Measurements from ENCODE around the gene ZNF358. TPM values are rescaled to one million over a fixed set of nuclear protein-coding genes. Genes with fewer than 3 reads are reported as not detected.

The ZNF358 gene
- total and polyA plus RNA-seq, 10 of the 15 experiments (the other 5 are each of a cell fraction or from before 2014, with no cell fraction given) = 0.09 to 6.3 (median 1.9) TPM; not detected in 1

- in situ Hi-C loops (cut with MboI) = no loop called here
Observed at GRCh38 chr19:7521551-7522071, 5.7 kb downstream of the ZNF358 start.

More at GRCh38 chr19:7521551-7522071, 5.7 kb downstream of the ZNF358 start:
- POLR2A ChIA-PET = interaction anchor here (0.6 to 3.2 kb wide), 3 partner anchors 13 to 193 kb away, joined by 3 to 28 read pairs (median 3); partner anchors contain the start of gene PNPLA6
- H3K9me3 ChIP-seq (replicated peaks; ENCODE audit: control insufficient read depth, insufficient read depth, low read length) = no peaks in the 10 kb centered on the region
- no peak overlapping the region for H3K9ac ChIP-seq (ENCODE audit: control insufficient read depth, insufficient read depth, low read length)
- no peaks in the 10 kb centered on the region for H4K20me1 ChIP-seq (ENCODE audit: control insufficient read depth, insufficient read depth)
- TF ChIP-seq HDAC2 (IDR thresholded peaks at IDR 0.05) (no peak), JUNB (IDR thresholded peaks at IDR 0.05) (no peak), CBX3 (IDR thresholded peaks at IDR 0.05; ENCODE audit: borderline replicate concordance, low read depth) (no peak), RAD51 (IDR thresholded peaks at IDR 0.05) (no peak), MEF2B (IDR thresholded peaks at IDR 0.05; ENCODE audit: partially characterized antibody, poor library complexity, severe bottlenecking) (no peak), NR2C2 (IDR thresholded peaks at IDR 0.05; ENCODE audit: borderline replicate concordance, control insufficient read depth, insufficient read length, low read depth) (no peak), PRDM15 (CRISPR knock-in tag; IDR thresholded peaks at IDR 0.05) (no peak), CUX1 (IDR thresholded peaks at IDR 0.05; ENCODE audit: insufficient replicate concordance, low read depth, low read length) (no peak), FOXM1 (IDR thresholded peaks at IDR 0.05; ENCODE audit: low read depth, low read length) (no peak), EZH2 (IDR thresholded peaks at IDR 0.05; ENCODE audit: borderline replicate concordance, control insufficient read depth, low read depth, low read length) (no peak), NR2C1 (IDR thresholded peaks at IDR 0.05) (no peak), CREM (IDR thresholded peaks at IDR 0.05; ENCODE audit: low read depth) (no peak), NFYA (IDR thresholded peaks at IDR 0.05; ENCODE audit: borderline replicate concordance, low read depth, low read length) (no peak)
- no peaks in the 10 kb centered on the region for H3K79me2 ChIP-seq (ENCODE audit: control insufficient read depth, insufficient read depth, low read length)
- no peaks in the 10 kb centered on the region for H3K36me3 ChIP-seq (ENCODE audit: control insufficient read depth in 2 of 2, insufficient read depth in 2 of 2, low read length in 1 of 2)
- FAIRE-seq (no peak), ATAC-seq (no peak), DNase-seq (ENCODE audit: low read depth, low spot score) (no peak)
- no peak overlapping the region for H3K27ac ChIP-seq (ENCODE audit: control insufficient read depth, insufficient read depth)
- RAD21 ChIA-PET (ENCODE audit: unreplicated experiment) = interaction anchor here (0.8 to 2.1 kb wide), 6 partner anchors 12 to 278 kb away, joined by 3 to 7 read pairs (median 4); partner anchors contain the start of gene PNPLA6
- BruUV-seq (replicated peaks) = no TSS peak
- SMC1A ChIA-PET (ENCODE audit: uncharacterized antibody, unreplicated experiment) = interaction anchor here (0.8 to 1.8 kb wide), 3 partner anchors 13 to 166 kb away, joined by 3 to 10 read pairs (median 3); partner anchors contain the start of gene PNPLA6
- 0 out of 4 replicates have a peak, but pooled peaks cover 0 to 1% of the 10 kb centered on the region in 2 experiments for H3K27me3 ChIP-seq (replicated peaks in 1 of 2; ENCODE audit: control insufficient read depth in 2 of 2, insufficient read depth in 2 of 2, low read length in 1 of 2)
- H3K4me1 ChIP-seq (ENCODE audit: control insufficient read depth, insufficient read depth, low read length) = peaks cover 4% of the 10 kb centered on the region; the same call in 1 of the 2 replicates
- CTCF ChIA-PET = interaction anchor here (1.4 to 2.4 kb wide), 5 partner anchors 13 to 420 kb away, joined by 3 to 9 read pairs (median 5); no protein-coding TSS in a partner anchor
- H3K4me3 ChIP-seq = peak overlapping the region; percentile 60; the same call in 1 of the 2 replicates
- WGBS (ENCODE audit: insufficient coverage, insufficient replicate concordance, low lambda C conversion rate, missing lambda C conversion rate) = 62% methylated on average over 10 of the region's 10 CpGs
- H3K4me2 ChIP-seq (ENCODE audit: control insufficient read depth, insufficient read depth) = peak overlapping the region; percentile 99
- intact Hi-C loops (cut with micrococcal nuclease; ENCODE audit: unreplicated experiment) = no loop called here
- H2AFZ ChIP-seq (ENCODE audit: control insufficient read depth, low read depth, low read length) = peak overlapping the region; percentile 90

All from GM12878 (cell line).